GM13977 (cell line): ENCODE results near the gene TXN2.

Experiments used
- DNase-seq: peaks from one replicate; pipeline ENCODE4 v3.0.0; 2012; ENCODE audit warnings: low spot score
- in situ Hi-C: fragments of 300-500 bp; cut with MboI; formaldehyde crosslinking; loops from one replicate; pipeline ENCODE4 v1.12.0; 2022; ENCODE audit warnings: low sequenced_read_pairs, low pct_unique_long_range_greater_than_20kb, mixed read lengths, inconsistent platforms; ENCODE audit not compliant: unreplicated experiment
- TF ChIP-seq, protein P1 (sequence below): IDR thresholded peaks from 2 replicates; pipeline ENCODE4 v1.5.1; 2012; ENCODE audit warnings: mild to moderate bottlenecking, control low read depth; ENCODE audit not compliant: insufficient read depth; ENCODE audit errors: extremely low read depth, missing control alignments

The TXN2 gene

DNA sequence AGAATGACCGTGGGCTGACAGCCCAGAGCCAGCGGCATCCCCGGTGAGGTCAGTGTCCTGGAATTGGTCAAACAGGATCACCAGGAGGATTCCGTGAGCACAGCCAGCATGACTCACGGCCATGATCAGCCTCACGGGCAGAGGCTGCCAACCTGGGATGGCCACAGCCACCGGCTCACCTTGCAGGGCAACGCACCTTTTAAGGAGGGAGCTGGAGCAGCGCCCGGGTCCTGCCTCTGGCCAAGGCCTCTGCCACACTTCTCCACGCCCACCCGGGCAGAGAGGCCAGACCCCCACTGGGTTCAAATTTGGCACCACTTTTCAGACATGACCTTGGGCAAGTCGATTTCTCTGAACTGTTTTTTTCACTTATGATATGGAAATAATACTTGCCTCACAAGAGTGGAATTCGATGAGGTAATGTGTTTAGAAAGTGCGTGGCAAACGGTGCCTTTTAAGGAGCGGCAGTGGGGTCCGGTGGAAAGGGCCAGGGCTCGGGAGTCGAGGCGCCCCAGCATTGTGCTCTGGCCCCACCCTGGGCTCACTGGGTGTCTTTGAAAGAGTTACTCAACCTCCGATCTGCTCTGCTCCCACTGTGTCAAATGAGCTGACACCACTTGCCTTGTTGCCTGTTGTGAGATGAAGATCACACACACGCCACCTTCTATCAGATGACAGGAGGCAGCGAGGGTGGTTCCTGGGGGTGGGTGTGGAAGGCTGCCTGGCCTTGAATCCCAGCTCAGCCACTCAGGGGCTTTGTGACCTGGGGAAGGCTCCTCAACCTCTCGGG is 16.0 kb downstream of the TXN2 start:
- in situ Hi-C loops: loop anchor here (10.0 kb wide), 1 partner anchor 161 kb away; no protein-coding TSS in a partner anchor
- DNase-seq: no peak

DNA sequence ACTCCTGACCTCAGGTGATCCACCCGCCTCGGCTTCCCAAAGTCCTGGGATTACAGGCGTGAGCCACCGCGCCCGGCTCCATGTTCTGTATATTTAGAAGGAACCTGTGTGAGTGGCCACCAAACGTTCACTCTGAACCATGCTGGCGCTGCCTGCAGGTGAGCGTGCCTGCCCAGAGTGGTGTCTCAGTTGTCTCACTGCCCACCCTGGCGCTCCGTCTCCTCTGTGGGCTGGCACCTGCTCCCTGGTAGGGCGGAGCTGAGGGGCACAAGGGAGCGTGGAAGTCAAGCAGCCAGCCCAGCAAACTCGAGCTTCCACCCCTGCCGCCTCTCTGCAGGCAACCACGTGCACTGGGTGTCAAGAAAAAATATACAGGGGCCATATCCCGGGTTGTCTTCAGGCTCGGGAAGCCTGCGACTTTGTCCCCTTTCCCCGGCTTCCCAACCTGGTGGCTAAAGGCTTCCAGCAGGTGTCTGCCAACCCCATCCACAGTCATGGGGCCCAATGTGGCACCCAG is 16.7 kb downstream of the TXN2 start:
- DNase-seq: no peak
- TF ChIP-seq, protein P1, sequence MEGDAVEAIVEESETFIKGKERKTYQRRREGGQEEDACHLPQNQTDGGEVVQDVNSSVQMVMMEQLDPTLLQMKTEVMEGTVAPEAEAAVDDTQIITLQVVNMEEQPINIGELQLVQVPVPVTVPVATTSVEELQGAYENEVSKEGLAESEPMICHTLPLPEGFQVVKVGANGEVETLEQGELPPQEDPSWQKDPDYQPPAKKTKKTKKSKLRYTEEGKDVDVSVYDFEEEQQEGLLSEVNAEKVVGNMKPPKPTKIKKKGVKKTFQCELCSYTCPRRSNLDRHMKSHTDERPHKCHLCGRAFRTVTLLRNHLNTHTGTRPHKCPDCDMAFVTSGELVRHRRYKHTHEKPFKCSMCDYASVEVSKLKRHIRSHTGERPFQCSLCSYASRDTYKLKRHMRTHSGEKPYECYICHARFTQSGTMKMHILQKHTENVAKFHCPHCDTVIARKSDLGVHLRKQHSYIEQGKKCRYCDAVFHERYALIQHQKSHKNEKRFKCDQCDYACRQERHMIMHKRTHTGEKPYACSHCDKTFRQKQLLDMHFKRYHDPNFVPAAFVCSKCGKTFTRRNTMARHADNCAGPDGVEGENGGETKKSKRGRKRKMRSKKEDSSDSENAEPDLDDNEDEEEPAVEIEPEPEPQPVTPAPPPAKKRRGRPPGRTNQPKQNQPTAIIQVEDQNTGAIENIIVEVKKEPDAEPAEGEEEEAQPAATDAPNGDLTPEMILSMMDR: no peak
- in situ Hi-C loops: loop anchor here (10.0 kb wide), 1 partner anchor 160 kb away; no protein-coding TSS in a partner anchor

More for the DNA sequence above, 16.0 kb downstream of the TXN2 start:
- TF ChIP-seq, protein P1: no peak

DNA sequence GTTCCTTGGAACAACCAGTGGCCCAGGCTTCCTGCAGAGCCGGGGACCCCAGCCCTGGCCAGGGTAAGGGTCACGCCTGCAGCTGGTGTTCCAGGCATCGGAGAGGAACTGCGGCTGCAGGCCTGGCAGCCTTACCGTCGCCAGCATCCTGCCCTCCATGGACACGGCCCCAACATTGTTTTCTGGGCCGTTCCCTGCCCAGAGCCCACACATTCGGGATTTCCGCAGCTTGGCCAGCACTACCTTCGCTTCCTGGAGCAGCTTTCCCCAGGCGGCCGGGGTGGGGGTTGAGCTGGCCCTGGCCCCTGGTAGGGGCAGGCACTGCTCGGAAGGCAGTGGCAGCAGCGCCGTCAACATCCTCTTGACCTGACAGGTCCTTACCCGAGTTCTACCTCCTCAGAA is 17.7 kb downstream of the TXN2 start:
- DNase-seq: no peak
- in situ Hi-C loops: loop anchor here (10.0 kb wide), 1 partner anchor 159 kb away; no protein-coding TSS in a partner anchor
- TF ChIP-seq, protein P1: no peak

DNA sequence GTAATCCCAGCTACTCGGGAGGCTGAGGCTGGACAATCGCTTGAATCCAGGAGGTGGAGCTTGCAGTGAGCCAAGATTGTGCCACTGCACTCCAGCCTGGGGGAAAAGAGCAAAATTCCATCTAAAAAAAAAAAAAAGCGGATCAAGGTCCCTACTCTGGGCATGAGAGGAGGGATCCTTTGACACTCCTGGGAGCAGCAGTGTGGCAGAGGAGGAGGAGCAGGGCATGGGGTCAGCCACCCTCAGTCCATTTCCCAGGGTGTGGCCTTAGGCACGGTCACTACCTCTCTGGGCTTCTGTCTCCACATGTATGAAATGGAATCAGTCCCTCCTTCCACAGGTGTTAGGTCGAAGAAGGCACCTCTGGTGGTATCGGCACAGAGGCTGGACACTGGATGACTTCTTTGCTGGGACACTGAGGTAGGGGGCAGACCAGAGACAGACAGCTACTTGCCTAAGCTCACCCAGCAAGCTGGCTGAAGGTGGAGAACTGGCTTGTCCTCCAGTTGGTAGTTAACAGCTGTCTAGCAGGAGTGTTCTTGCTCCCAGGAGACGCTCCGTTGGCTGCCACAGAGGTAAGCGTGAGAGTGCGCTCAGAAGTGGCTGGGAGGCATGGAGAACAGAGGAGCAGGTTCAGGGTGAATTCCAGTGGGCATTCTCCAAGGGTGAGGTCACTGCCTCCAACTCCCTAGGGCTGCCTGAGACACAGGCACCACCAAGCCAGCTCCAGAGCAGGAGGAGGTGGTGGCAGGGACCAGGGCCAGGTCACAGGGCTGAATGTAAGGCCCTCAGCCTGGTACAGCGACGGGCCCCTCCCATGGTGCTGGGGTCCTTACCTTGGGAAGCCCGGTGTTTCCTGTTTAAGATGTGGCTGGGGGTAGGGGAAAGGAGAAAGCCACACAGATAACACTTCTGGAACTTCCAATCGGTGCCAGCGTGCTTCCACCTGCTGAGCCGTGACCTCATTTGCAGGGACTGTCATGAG is 19.5 kb downstream of the TXN2 start:
- DNase-seq: no peak
- TF ChIP-seq, protein P1: no peak
- in situ Hi-C loops: loop anchor here (10.0 kb wide), 1 partner anchor 157 kb away; no protein-coding TSS in a partner anchor

DNA sequence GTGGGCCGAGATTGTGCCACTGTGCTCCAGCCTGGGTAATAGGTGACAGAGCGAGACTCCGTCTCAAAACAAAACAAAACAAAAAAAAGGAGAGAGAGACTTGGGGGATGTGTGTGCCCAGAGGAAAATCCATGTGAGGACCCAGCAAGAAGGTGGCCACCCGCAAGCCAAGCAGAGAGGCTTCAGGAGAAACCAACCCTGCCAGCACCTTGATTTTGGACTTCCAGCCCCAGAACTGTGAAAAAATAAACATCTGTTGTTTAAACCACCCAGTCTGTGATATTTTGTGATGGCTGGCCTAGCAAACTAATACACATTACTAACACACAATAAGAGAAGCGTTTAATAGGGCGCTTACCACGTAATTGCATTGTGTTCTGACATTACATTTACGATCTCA is 21.2 kb downstream of the TXN2 start:
- no peak for DNase-seq
- TF ChIP-seq, protein P1: no peak
- in situ Hi-C loops: loop anchor here (10.0 kb wide), 1 partner anchor 155 kb away; no protein-coding TSS in a partner anchor
